Neural progenitor cell (in vitro differentiated cells): Measurements from ENCODE around the gene CHAD. TPM values are rescaled to one million over a fixed set of nuclear protein-coding genes. Genes with fewer than 3 reads are reported as not detected.

Experiments
- DNase-seq: peaks from one replicate; pipeline ENCODE4 v3.0.0-alpha.2; 2016; ENCODE audit warnings: low spot score
- H2AFZ ChIP-seq: fragments of 200-600 bp; sonication (generic); replicated peaks from 2 replicates; pipeline ENCODE4 v1.6.1; 2016; ENCODE audit warnings: antibody characterized with exemption
- H3F3A ChIP-seq: fragments of 200-600 bp; sonication (generic); 2 replicates; pipeline ENCODE4 v1.6.1; 2016; ENCODE audit warnings: antibody characterized with exemption, low read depth
- H3K27ac ChIP-seq: fragments of 200-600 bp; sonication (generic); 2 replicates; pipeline ENCODE4 v1.5.1; 2016; ENCODE audit warnings: mild to moderate bottlenecking
- H3K27me3 ChIP-seq: fragments of 200-600 bp; sonication (generic); 2 replicates; pipeline ENCODE4 v1.6.1; 2016; ENCODE audit warnings: mild to moderate bottlenecking, moderate library complexity
- H3K36me3 ChIP-seq: fragments of 200-600 bp; sonication (generic); 2 replicates; pipeline ENCODE4 v1.5.1; 2016
- H3K4me1 ChIP-seq: fragments of 200-600 bp; sonication (generic); 2 replicates; pipeline ENCODE4 v1.6.1; 2016; ENCODE audit warnings: mixed run types
- H3K4me2 ChIP-seq: fragments of 200-600 bp; sonication (generic); 2 replicates; pipeline ENCODE4 v1.6.1; 2016
- H3K4me3 ChIP-seq: fragments of 200-600 bp; sonication (generic); 2 replicates; pipeline ENCODE4 v1.5.1; 2016
- H3K79me2 ChIP-seq: fragments of 200-600 bp; sonication (generic); 2 replicates; pipeline ENCODE4 v1.6.1; 2016; ENCODE audit warnings: low read depth
- H3K9ac ChIP-seq: fragments of 200-600 bp; sonication (generic); 2 replicates; pipeline ENCODE4 v1.6.1; 2016
- H3K9me3 ChIP-seq: fragments of 200-600 bp; sonication (generic); 2 replicates; pipeline ENCODE4 v1.5.1; 2016; ENCODE audit warnings: low read depth
- H4K20me1 ChIP-seq: fragments of 200-600 bp; sonication (generic); 2 replicates; pipeline ENCODE4 v1.6.1; 2016; ENCODE audit warnings: low read depth
- H3K27ac Mint-ChIP-seq: 3 replicates; pipeline ENCODE4 v1.8.0; 2021; ENCODE audit warnings: mixed read lengths
- H3K27me3 Mint-ChIP-seq: 2 replicates; pipeline ENCODE4 v1.8.0; 2022; ENCODE audit warnings: low read depth, mild to moderate bottlenecking, inconsistent platforms, moderate library complexity, mixed read lengths; ENCODE audit not compliant: insufficient read depth
- H3K36me3 Mint-ChIP-seq: 3 replicates; pipeline ENCODE4 v1.8.0; 2021; ENCODE audit warnings: mixed read lengths
- H3K4me1 Mint-ChIP-seq: 3 replicates; pipeline ENCODE4 v1.8.0; 2021; ENCODE audit warnings: mixed read lengths
- H3K4me3 Mint-ChIP-seq: 3 replicates; pipeline ENCODE4 v1.8.0; 2021; ENCODE audit warnings: mild to moderate bottlenecking, moderate library complexity, mixed read lengths
- H3K9me3 Mint-ChIP-seq: 3 replicates; pipeline ENCODE4 v1.8.0; 2020; ENCODE audit warnings: mixed read lengths
- CTCF ChIP-seq: fragments of 200-600 bp; sonication (generic); IDR thresholded peaks from 2 replicates; pipeline ENCODE4 v1.5.1; 2017; ENCODE audit warnings: antibody characterized with exemption, mild to moderate bottlenecking
- EZH2 ChIP-seq: fragments of 200-600 bp; sonication (generic); IDR thresholded peaks from 2 replicates; pipeline ENCODE4 v1.6.1; 2017; ENCODE audit warnings: antibody characterized with exemption, mild to moderate bottlenecking, moderate library complexity
- EZH2phosphoT487 ChIP-seq: fragments of 200-600 bp; sonication (generic); IDR thresholded peaks from 2 replicates; pipeline ENCODE4 v1.6.1; 2017; ENCODE audit warnings: antibody characterized with exemption
- total RNA-seq: library from RNA; depleted of rRNA; stranded (reverse); fragments of >200 nt; gene quantifications from 2 replicates; pipeline ENCODE4 v1.2.3, GENCODE V29; 2015; ENCODE audit warnings: low replicate concordance

CHAD gene
- total RNA-seq, 1 donor from 2014 or later = not detected

- Histone ChIP-seq H3K36me3 (no peaks in the 10 kb centered on the region), H3F3A (no peaks in the 10 kb centered on the region), H3K9me3 (no peaks in the 10 kb centered on the region), H3K4me2 (no peak overlapping the region), H4K20me1 (peaks cover 5% of the 10 kb centered on the region), H3K4me1 (peaks cover 10% of the 10 kb centered on the region), H3K79me2 (no peaks in the 10 kb centered on the region), H3K9ac (no peak overlapping the region), H3K27ac (no peak overlapping the region), H2AFZ (no peak overlapping the region), H3K27me3 (peaks cover 52% of the 10 kb centered on the region), H3K4me3 (no peak overlapping the region)
- Mint-ChIP-seq H3K27ac (no peak overlapping the region), H3K27me3 (peaks cover 39% of the 10 kb centered on the region), H3K9me3 (no peaks in the 10 kb centered on the region), H3K4me1 (peaks cover 10% of the 10 kb centered on the region), H3K4me3 (no peak overlapping the region), H3K36me3 (no peaks in the 10 kb centered on the region)
- no peak for DNase-seq
- TF ChIP-seq EZH2phosphoT487 (no peak), CTCF (no peak), EZH2 (no peak)
Observed at GRCh38 chr17:50466371-50467113, 2.1 kb downstream of the CHAD start.

GRCh38 chr17:50465635-50466034 lies 3.0 kb downstream of the CHAD start:
- Histone ChIP-seq H3K9ac (no peak overlapping the region), H2AFZ (no peak overlapping the region), H3K27me3 (peaks cover 43% of the 10 kb centered on the region), H3K79me2 (no peaks in the 10 kb centered on the region), H3F3A (no peaks in the 10 kb centered on the region), H3K4me2 (no peak overlapping the region), H3K9me3 (no peaks in the 10 kb centered on the region), H3K27ac (no peak overlapping the region), H3K4me1 (peaks cover 10% of the 10 kb centered on the region), H3K36me3 (no peaks in the 10 kb centered on the region), H3K4me3 (no peak overlapping the region), H4K20me1 (peaks cover 5% of the 10 kb centered on the region)
- no peak overlapping the region for H3K4me3 Mint-ChIP-seq
- TF ChIP-seq EZH2phosphoT487 = no peak
- no peak for TF ChIP-seq CTCF
- TF ChIP-seq EZH2 = no peak
- no peak for DNase-seq
- no peaks in the 10 kb centered on the region for H3K9me3 Mint-ChIP-seq
- peaks cover 30% of the 10 kb centered on the region for H3K27me3 Mint-ChIP-seq
- H3K4me1 Mint-ChIP-seq = peaks cover 7% of the 10 kb centered on the region
- H3K27ac Mint-ChIP-seq = peak overlapping the region; percentile 17
- no peaks in the 10 kb centered on the region for H3K36me3 Mint-ChIP-seq

- TF ChIP-seq EZH2 (no peak), CTCF (no peak), EZH2phosphoT487 (no peak)
- no peak overlapping the region for H2AFZ ChIP-seq
- no peaks in the 10 kb centered on the region for H3K9me3 Mint-ChIP-seq
- peaks cover 10% of the 10 kb centered on the region for H3K4me1 ChIP-seq
- no peak overlapping the region for H3K4me3 Mint-ChIP-seq
- peaks cover 30% of the 10 kb centered on the region for H3K27me3 Mint-ChIP-seq
- peaks cover 7% of the 10 kb centered on the region for H3K4me1 Mint-ChIP-seq
- peaks cover 39% of the 10 kb centered on the region for H3K27me3 ChIP-seq
- no peak overlapping the region for H3K9ac ChIP-seq
- H3K36me3 Mint-ChIP-seq = no peaks in the 10 kb centered on the region
- H3K9me3 ChIP-seq = no peaks in the 10 kb centered on the region
- H3K4me3 ChIP-seq = no peak overlapping the region
- no peaks in the 10 kb centered on the region for H3F3A ChIP-seq
- no peak overlapping the region for H3K27ac ChIP-seq
- H3K79me2 ChIP-seq = no peaks in the 10 kb centered on the region
- peaks cover 5% of the 10 kb centered on the region for H4K20me1 ChIP-seq
- no peak overlapping the region for H3K27ac Mint-ChIP-seq
- H3K36me3 ChIP-seq = no peaks in the 10 kb centered on the region
- no peak overlapping the region for H3K4me2 ChIP-seq
- DNase-seq = no peak
Observed at GRCh38 chr17:50465171-50465570, 3.5 kb downstream of the CHAD start.
